ENCODE results near the gene CREB3L1.

GRCh38 chr11:46296528-46297448 is 19.3 kb downstream of the CREB3L1 start:
- no peak for TF ChIP-seq CTCF (IDR thresholded peaks at IDR 0.05; ENCODE audit: low read depth, low read length, poor library complexity, severe bottlenecking)
- TF ChIP-seq EZH2phosphoT487 (IDR thresholded peaks at IDR 0.05; ENCODE audit: borderline replicate concordance, low read length), result no peak

All from DOHH2 (cell line).